ENCODE data around the gene OR6X1.
"Not testable (repeated sequence)": the region's sequence is repeated elsewhere in the genome, so short reads cannot be mapped to it uniquely, and the experiment has no call there.

OR6X1 gene

DNA sequence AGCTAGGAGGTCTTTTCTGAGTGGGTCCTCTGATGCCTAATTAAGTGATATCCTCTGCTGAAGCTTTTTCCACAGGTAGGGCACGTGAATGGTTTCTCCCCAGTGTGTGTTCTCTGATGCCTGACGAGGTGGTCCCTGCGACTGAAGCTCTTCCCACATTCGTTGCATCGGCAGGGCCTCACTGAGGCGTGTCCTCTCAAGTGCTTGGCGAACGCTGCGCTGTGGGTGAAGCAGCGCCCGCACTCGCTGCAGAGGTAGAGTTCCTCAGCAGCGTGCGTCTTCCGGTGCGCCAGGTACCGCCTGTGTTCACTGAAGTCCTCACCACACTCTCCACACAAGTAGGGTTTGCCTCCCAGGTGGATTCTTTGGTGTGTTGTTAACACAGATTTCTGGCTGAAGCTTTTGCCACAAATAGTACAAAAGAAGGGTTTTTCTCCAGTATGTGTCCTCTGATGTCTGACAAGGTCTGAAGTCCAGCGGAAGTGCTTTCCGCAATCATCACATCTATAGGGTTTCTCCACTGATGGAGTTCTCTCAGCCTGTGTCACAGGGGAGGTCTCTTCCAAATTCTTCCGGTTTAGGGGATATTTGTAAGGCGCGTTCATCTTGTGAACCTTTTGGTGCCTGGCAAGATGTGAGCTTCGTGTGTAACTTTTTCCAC lies 28.2 kb downstream of the OR6X1 start:
- Histone ChIP-seq H3K4me1 (ENCODE audit: insufficient read depth, insufficient read length) (no peaks in the 10 kb centered on the region), H3K9me3 (ENCODE audit: insufficient read depth, low read length) (peaks cover 43% of the 10 kb centered on the region), H3K9ac (ENCODE audit: insufficient read length, low read depth) (no peak overlapping the region), H3K4me3 (ENCODE audit: insufficient read length, low read depth) (no peak overlapping the region), H3K27me3 (ENCODE audit: insufficient read depth, insufficient read length) (no peaks in the 10 kb centered on the region), H3K36me3 (ENCODE audit: insufficient read depth, insufficient read length, low read length) (peaks cover 75% of the 10 kb centered on the region)
- DNase-seq (ENCODE audit: low read depth, low spot score) = no peak
- TF ChIP-seq ZNF274 (IDR thresholded peaks at IDR 0.05; ENCODE audit: low read depth, low read length) = peak; percentile 66
- no peak for TF ChIP-seq SUZ12 (IDR thresholded peaks at IDR 0.05; ENCODE audit: extremely low read depth, insufficient read depth, insufficient read length)

GRCh38 chr11:123719452-123719851 lies 34.9 kb downstream of the OR6X1 start:
- TF ChIP-seq ZNF274 (IDR thresholded peaks at IDR 0.05; ENCODE audit: low read depth, low read length) (no peak), YY1 (IDR thresholded peaks at IDR 0.05; ENCODE audit: insufficient read depth, insufficient read length) (no peak), SUZ12 (IDR thresholded peaks at IDR 0.05; ENCODE audit: extremely low read depth, insufficient read depth, insufficient read length) (no peak)
- Histone ChIP-seq H3K27me3 (ENCODE audit: insufficient read depth, insufficient read length) (no peaks in the 10 kb centered on the region), H3K9ac (ENCODE audit: insufficient read length, low read depth) (no peak overlapping the region), H3K9me3 (ENCODE audit: insufficient read depth, low read length) (no peaks in the 10 kb centered on the region), H3K4me3 (ENCODE audit: insufficient read length, low read depth) (no peak overlapping the region), H3K36me3 (ENCODE audit: insufficient read depth, insufficient read length, low read length) (peaks cover 8% of the 10 kb centered on the region), H3K4me1 (ENCODE audit: insufficient read depth, insufficient read length) (no peaks in the 10 kb centered on the region)
- no peak for DNase-seq (ENCODE audit: low read depth, low spot score)

GRCh38 chr11:123718469-123718868 lies 35.8 kb downstream of the OR6X1 start:
- Histone ChIP-seq H3K9me3 (ENCODE audit: insufficient read depth, low read length) (no peaks in the 10 kb centered on the region), H3K27me3 (ENCODE audit: insufficient read depth, insufficient read length) (no peaks in the 10 kb centered on the region), H3K9ac (ENCODE audit: insufficient read length, low read depth) (no peak overlapping the region), H3K4me3 (ENCODE audit: insufficient read length, low read depth) (no peak overlapping the region), H3K4me1 (ENCODE audit: insufficient read depth, insufficient read length) (no peaks in the 10 kb centered on the region), H3K36me3 (ENCODE audit: insufficient read depth, insufficient read length, low read length) (no peaks in the 10 kb centered on the region)
- DNase-seq (ENCODE audit: low read depth, low spot score) = no peak
- no peak for TF ChIP-seq ZNF274 (IDR thresholded peaks at IDR 0.05; ENCODE audit: low read depth, low read length)
- no peak for TF ChIP-seq YY1 (IDR thresholded peaks at IDR 0.05; ENCODE audit: insufficient read depth, insufficient read length)
- TF ChIP-seq SUZ12 (IDR thresholded peaks at IDR 0.05; ENCODE audit: extremely low read depth, insufficient read depth, insufficient read length) = no peak

DNA sequence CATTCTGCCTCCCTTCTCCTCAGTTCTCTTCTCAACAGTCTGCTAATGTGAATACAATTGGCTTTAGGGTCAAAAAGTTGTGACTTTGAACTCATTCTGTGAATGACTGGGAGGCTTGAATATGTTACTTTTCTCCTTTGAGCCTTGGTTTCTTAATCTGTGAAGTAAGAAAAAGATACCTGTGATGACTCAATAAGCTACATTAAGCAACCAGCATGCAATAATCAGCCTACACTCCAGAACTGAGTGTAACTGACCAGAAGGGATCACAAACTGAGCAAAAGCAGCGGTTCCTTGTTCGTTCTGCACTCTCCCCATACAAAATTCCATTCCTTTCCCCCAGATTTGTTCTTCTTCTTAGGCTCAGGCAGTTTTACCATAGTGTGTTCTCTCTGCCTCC lies 36.3 kb downstream of the OR6X1 start:
- TF ChIP-seq YY1 (IDR thresholded peaks at IDR 0.05; ENCODE audit: insufficient read depth, insufficient read length) (no peak), SUZ12 (IDR thresholded peaks at IDR 0.05; ENCODE audit: extremely low read depth, insufficient read depth, insufficient read length) (no peak), ZNF274 (IDR thresholded peaks at IDR 0.05; ENCODE audit: low read depth, low read length) (no peak)
- no peak for DNase-seq (ENCODE audit: low read depth, low spot score)
- no peaks in the 10 kb centered on the region for H3K27me3 ChIP-seq (ENCODE audit: insufficient read depth, insufficient read length)

GRCh38 chr11:123712627-123713026 lies 41.7 kb downstream of the OR6X1 start:
- not testable (repeated sequence) for DNase-seq (ENCODE audit: low read depth, low spot score); H3K4me3 ChIP-seq (ENCODE audit: insufficient read length, low read depth); H3K36me3 ChIP-seq (ENCODE audit: insufficient read depth, insufficient read length, low read length); H3K4me1 ChIP-seq (ENCODE audit: insufficient read depth, insufficient read length); H3K9ac ChIP-seq (ENCODE audit: insufficient read length, low read depth); H3K27me3 ChIP-seq (ENCODE audit: insufficient read depth, insufficient read length); H3K9me3 ChIP-seq (ENCODE audit: insufficient read depth, low read length)

More for the DNA sequence above, 36.3 kb downstream of the OR6X1 start:
- Histone ChIP-seq H3K4me1 (ENCODE audit: insufficient read depth, insufficient read length) (no peaks in the 10 kb centered on the region), H3K9me3 (ENCODE audit: insufficient read depth, low read length) (no peaks in the 10 kb centered on the region), H3K36me3 (ENCODE audit: insufficient read depth, insufficient read length, low read length) (no peaks in the 10 kb centered on the region), H3K9ac (ENCODE audit: insufficient read length, low read depth) (no peak overlapping the region), H3K4me3 (ENCODE audit: insufficient read length, low read depth) (no peak overlapping the region)

- H3K27me3 ChIP-seq (ENCODE audit: insufficient read depth, insufficient read length) = no peaks in the 10 kb centered on the region
- DNase-seq (ENCODE audit: low read depth, low spot score) = peak; percentile 57
- no peak overlapping the region for H3K4me3 ChIP-seq (ENCODE audit: insufficient read length, low read depth)
- H3K9ac ChIP-seq (ENCODE audit: insufficient read length, low read depth) = no peak overlapping the region
- no peaks in the 10 kb centered on the region for H3K4me1 ChIP-seq (ENCODE audit: insufficient read depth, insufficient read length)
- H3K36me3 ChIP-seq (ENCODE audit: insufficient read depth, insufficient read length, low read length) = no peaks in the 10 kb centered on the region
- H3K9me3 ChIP-seq (ENCODE audit: insufficient read depth, low read length) = no peaks in the 10 kb centered on the region
- no peak for TF ChIP-seq SUZ12 (IDR thresholded peaks at IDR 0.05; ENCODE audit: extremely low read depth, insufficient read depth, insufficient read length)
- TF ChIP-seq YY1 (IDR thresholded peaks at IDR 0.05; ENCODE audit: insufficient read depth, insufficient read length) = no peak
- no peak for TF ChIP-seq ZNF274 (IDR thresholded peaks at IDR 0.05; ENCODE audit: low read depth, low read length)
Measured at GRCh38 chr11:123707606-123708205, 46.6 kb downstream of the OR6X1 start.

DNA sequence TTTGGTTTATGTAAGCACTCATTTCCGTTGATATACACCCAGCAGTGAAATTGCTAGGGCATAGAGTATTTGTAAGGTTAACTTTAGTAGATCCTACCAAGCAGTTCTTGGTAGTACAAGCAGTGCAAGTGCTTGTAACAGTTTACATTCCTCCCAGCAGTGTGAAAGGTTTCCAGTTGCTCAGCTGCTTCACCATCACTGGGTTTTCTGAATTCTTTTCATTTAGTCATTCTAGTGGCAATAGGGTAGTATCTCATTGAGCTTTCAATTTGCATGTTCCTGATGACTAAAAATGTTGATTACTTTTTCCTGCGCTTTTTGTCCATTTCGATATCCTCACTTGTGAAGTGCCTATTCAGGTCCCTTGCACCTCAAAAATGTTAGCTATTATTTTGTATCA lies 47.1 kb downstream of the OR6X1 start:
- no peaks in the 10 kb centered on the region for H3K36me3 ChIP-seq (ENCODE audit: insufficient read depth, insufficient read length, low read length)
- H3K4me1 ChIP-seq (ENCODE audit: insufficient read depth, insufficient read length) = no peaks in the 10 kb centered on the region
- DNase-seq (ENCODE audit: low read depth, low spot score) = no peak
- H3K9me3 ChIP-seq (ENCODE audit: insufficient read depth, low read length) = no peaks in the 10 kb centered on the region
- no peak overlapping the region for H3K9ac ChIP-seq (ENCODE audit: insufficient read length, low read depth)
- no peak for TF ChIP-seq SUZ12 (IDR thresholded peaks at IDR 0.05; ENCODE audit: extremely low read depth, insufficient read depth, insufficient read length)
- no peak overlapping the region for H3K4me3 ChIP-seq (ENCODE audit: insufficient read length, low read depth)
- H3K27me3 ChIP-seq (ENCODE audit: insufficient read depth, insufficient read length) = no peaks in the 10 kb centered on the region
